Omental fat pad (tissue), 4 donors: ENCODE results near the gene STK33. TPM values are rescaled to one million over a fixed set of nuclear protein-coding genes. Genes with fewer than 3 reads are reported as not detected.

Experiments used
- ATAC-seq: fragments of 150-250 bp; one replicate; pipeline ENCODE4 v1.9.1; 2016; ENCODE audit warnings: mild to moderate bottlenecking, moderate library complexity; ENCODE audit not compliant: low FRiP score
- DNase-seq: peaks from one replicate; pipeline ENCODE4 v3.0.0-alpha.2; 2019; ENCODE audit warnings: low spot score
- CTCF ChIP-seq, 3 donors: fragments of 450-650 bp; IDR thresholded peaks; one replicate each; pipeline ENCODE4 v1.5.1; 2016 to 2017; ENCODE audit warnings: antibody characterized with exemption in 3 of 3, mild to moderate bottlenecking in 3 of 3, moderate library complexity in 2 of 3
- total RNA-seq, 4 donors: library from RNA; depleted of rRNA; stranded (reverse); fragments of >200 nt; gene quantifications; one replicate each; pipeline ENCODE4 v1.1.0, GENCODE V29; 2016

The STK33 gene
- total RNA-seq, 4 donors from 2014 or later: 0.96 to 3.2 (median 1.9) TPM

- TF ChIP-seq CTCF (IDR thresholded peaks at IDR 0.05): no peak
- ATAC-seq (no peak), DNase-seq (no peak)
These were observed 237.8 kb downstream of the STK33 start for GRCh38 chr11:8356216-8356615.

GRCh38 chr11:8355416-8355742 is 238.6 kb downstream of the STK33 start:
- DNase-seq (no peak), ATAC-seq (no peak)
- no peak for TF ChIP-seq CTCF (IDR thresholded peaks at IDR 0.05)

- DNase-seq (no peak), ATAC-seq (no peak)
- no peak for TF ChIP-seq CTCF (IDR thresholded peaks at IDR 0.05)
These were observed 239.2 kb downstream of the STK33 start for GRCh38 chr11:8354622-8355415.

- TF ChIP-seq CTCF (IDR thresholded peaks at IDR 0.05): no peak
- ATAC-seq (no peak), DNase-seq (no peak)
These were observed 241.0 kb downstream of the STK33 start for GRCh38 chr11:8352876-8353505.

- TF ChIP-seq CTCF (IDR thresholded peaks at IDR 0.05): no peak
- no peak for DNase-seq
- no peak for ATAC-seq
These were observed 241.7 kb downstream of the STK33 start for GRCh38 chr11:8352103-8352875.

GRCh38 chr11:8351223-8351622 is 242.8 kb downstream of the STK33 start:
- TF ChIP-seq CTCF (IDR thresholded peaks at IDR 0.05): no peak
- DNase-seq (no peak), ATAC-seq (no peak)
